ENCODE measurements around the gene NEUROD6. TPM values are rescaled to one million over a fixed set of nuclear protein-coding genes. Genes with fewer than 3 reads are reported as not detected.

Gene NEUROD6
- total RNA-seq, 4 donors from 2014 or later = not detected

GRCh38 chr7:31335884-31336201 is 4.7 kb downstream of the NEUROD6 start:
- ATAC-seq (ENCODE audit: low FRiP score) (no peak), DNase-seq (ENCODE audit: low spot score) (no peak)
- TF ChIP-seq CTCF (IDR thresholded peaks at IDR 0.05) = no peak

- ATAC-seq (ENCODE audit: low FRiP score) (no peak), DNase-seq (ENCODE audit: low spot score) (no peak)
- TF ChIP-seq CTCF (IDR thresholded peaks at IDR 0.05) = no peak
Observed at GRCh38 chr7:31335161-31335856, 5.2 kb downstream of the NEUROD6 start.

GRCh38 chr7:31333291-31333690 is 7.2 kb downstream of the NEUROD6 start:
- no peak for DNase-seq (ENCODE audit: low spot score)
- TF ChIP-seq CTCF (IDR thresholded peaks at IDR 0.05) = no peak

GRCh38 chr7:31327071-31327470 is 13.5 kb downstream of the NEUROD6 start:
- no peak for TF ChIP-seq CTCF (IDR thresholded peaks at IDR 0.05)
- no peak for ATAC-seq (ENCODE audit: low FRiP score)
- no peak for DNase-seq (ENCODE audit: low spot score)

More at GRCh38 chr7:31333291-31333690, 7.2 kb downstream of the NEUROD6 start:
- ATAC-seq (ENCODE audit: low FRiP score) = no peak

GRCh38 chr7:31326416-31326815 is 14.1 kb downstream of the NEUROD6 start:
- no peak for ATAC-seq (ENCODE audit: low FRiP score)
- no peak for DNase-seq (ENCODE audit: low spot score)
- no peak for TF ChIP-seq CTCF (IDR thresholded peaks at IDR 0.05)

- ATAC-seq (ENCODE audit: low FRiP score) (no peak), DNase-seq (ENCODE audit: low spot score) (no peak)
- no peak for TF ChIP-seq CTCF (IDR thresholded peaks at IDR 0.05)
Observed at GRCh38 chr7:31323101-31323500, 17.4 kb downstream of the NEUROD6 start.

- no peak for TF ChIP-seq CTCF (IDR thresholded peaks at IDR 0.05)
- ATAC-seq (ENCODE audit: low FRiP score) (no peak), DNase-seq (ENCODE audit: low spot score) (no peak)
Observed at GRCh38 chr7:31320675-31321074, 19.9 kb downstream of the NEUROD6 start.
